Neural progenitor cell (in vitro differentiated cells): ENCODE measurements around the gene ACRBP. TPM values are rescaled to one million over a fixed set of nuclear protein-coding genes. Genes with fewer than 3 reads are reported as not detected.

ENCODE experiments used
- DNase-seq: peaks from one replicate; pipeline ENCODE4 v3.0.0-alpha.2; 2016; ENCODE audit warnings: low spot score
- H2AFZ ChIP-seq: fragments of 200-600 bp; sonication (generic); replicated peaks from 2 replicates; pipeline ENCODE4 v1.6.1; 2016; ENCODE audit warnings: antibody characterized with exemption
- H3F3A ChIP-seq: fragments of 200-600 bp; sonication (generic); 2 replicates; pipeline ENCODE4 v1.6.1; 2016; ENCODE audit warnings: antibody characterized with exemption, low read depth
- H3K27ac ChIP-seq: fragments of 200-600 bp; sonication (generic); 2 replicates; pipeline ENCODE4 v1.5.1; 2016; ENCODE audit warnings: mild to moderate bottlenecking
- H3K27me3 ChIP-seq: fragments of 200-600 bp; sonication (generic); 2 replicates; pipeline ENCODE4 v1.6.1; 2016; ENCODE audit warnings: mild to moderate bottlenecking, moderate library complexity
- H3K36me3 ChIP-seq: fragments of 200-600 bp; sonication (generic); 2 replicates; pipeline ENCODE4 v1.5.1; 2016
- H3K4me1 ChIP-seq: fragments of 200-600 bp; sonication (generic); 2 replicates; pipeline ENCODE4 v1.6.1; 2016; ENCODE audit warnings: mixed run types
- H3K4me2 ChIP-seq: fragments of 200-600 bp; sonication (generic); 2 replicates; pipeline ENCODE4 v1.6.1; 2016
- H3K4me3 ChIP-seq: fragments of 200-600 bp; sonication (generic); 2 replicates; pipeline ENCODE4 v1.5.1; 2016
- H3K79me2 ChIP-seq: fragments of 200-600 bp; sonication (generic); 2 replicates; pipeline ENCODE4 v1.6.1; 2016; ENCODE audit warnings: low read depth
- H3K9ac ChIP-seq: fragments of 200-600 bp; sonication (generic); 2 replicates; pipeline ENCODE4 v1.6.1; 2016
- H3K9me3 ChIP-seq: fragments of 200-600 bp; sonication (generic); 2 replicates; pipeline ENCODE4 v1.5.1; 2016; ENCODE audit warnings: low read depth
- H4K20me1 ChIP-seq: fragments of 200-600 bp; sonication (generic); 2 replicates; pipeline ENCODE4 v1.6.1; 2016; ENCODE audit warnings: low read depth
- H3K27ac Mint-ChIP-seq: 3 replicates; pipeline ENCODE4 v1.8.0; 2021; ENCODE audit warnings: mixed read lengths
- H3K27me3 Mint-ChIP-seq: 2 replicates; pipeline ENCODE4 v1.8.0; 2022; ENCODE audit warnings: low read depth, mild to moderate bottlenecking, inconsistent platforms, moderate library complexity, mixed read lengths; ENCODE audit not compliant: insufficient read depth
- H3K36me3 Mint-ChIP-seq: 3 replicates; pipeline ENCODE4 v1.8.0; 2021; ENCODE audit warnings: mixed read lengths
- H3K4me1 Mint-ChIP-seq: 3 replicates; pipeline ENCODE4 v1.8.0; 2021; ENCODE audit warnings: mixed read lengths
- H3K4me3 Mint-ChIP-seq: 3 replicates; pipeline ENCODE4 v1.8.0; 2021; ENCODE audit warnings: mild to moderate bottlenecking, moderate library complexity, mixed read lengths
- H3K9me3 Mint-ChIP-seq: 3 replicates; pipeline ENCODE4 v1.8.0; 2020; ENCODE audit warnings: mixed read lengths
- CTCF ChIP-seq: fragments of 200-600 bp; sonication (generic); IDR thresholded peaks from 2 replicates; pipeline ENCODE4 v1.5.1; 2017; ENCODE audit warnings: antibody characterized with exemption, mild to moderate bottlenecking
- EZH2 ChIP-seq: fragments of 200-600 bp; sonication (generic); IDR thresholded peaks from 2 replicates; pipeline ENCODE4 v1.6.1; 2017; ENCODE audit warnings: antibody characterized with exemption, mild to moderate bottlenecking, moderate library complexity
- EZH2phosphoT487 ChIP-seq: fragments of 200-600 bp; sonication (generic); IDR thresholded peaks from 2 replicates; pipeline ENCODE4 v1.6.1; 2017; ENCODE audit warnings: antibody characterized with exemption
- total RNA-seq: library from RNA; depleted of rRNA; stranded (reverse); fragments of >200 nt; gene quantifications from 2 replicates; pipeline ENCODE4 v1.2.3, GENCODE V29; 2015; ENCODE audit warnings: low replicate concordance

Gene ACRBP
- total RNA-seq, 1 donor from 2014 or later, result 2.7 TPM

- no peak overlapping the region for H3K9ac ChIP-seq
- Mint-ChIP-seq H3K9me3 (no peaks in the 10 kb centered on the region), H3K4me3 (peak overlapping the region; percentile 67), H3K4me1 (peaks cover 15% of the 10 kb centered on the region), H3K27ac (no peak overlapping the region), H3K36me3 (no peaks in the 10 kb centered on the region), H3K27me3 (peaks cover 13% of the 10 kb centered on the region)
- no peak for DNase-seq
- no peaks in the 10 kb centered on the region for H3K36me3 ChIP-seq
- H3K9me3 ChIP-seq, result no peaks in the 10 kb centered on the region
- H3K4me2 ChIP-seq, result no peak overlapping the region
- no peaks in the 10 kb centered on the region for H3K4me1 ChIP-seq
- peaks cover 30% of the 10 kb centered on the region for H3K27me3 ChIP-seq
- H3F3A ChIP-seq, result peaks cover 24% of the 10 kb centered on the region
- no peak overlapping the region for H3K27ac ChIP-seq
- no peak overlapping the region for H3K4me3 ChIP-seq
- peak overlapping the region; percentile 90 for H2AFZ ChIP-seq
- H4K20me1 ChIP-seq, result no peaks in the 10 kb centered on the region
- TF ChIP-seq CTCF (no peak), EZH2 (no peak), EZH2phosphoT487 (no peak)
- no peaks in the 10 kb centered on the region for H3K79me2 ChIP-seq
Measured at GRCh38 chr12:6620885-6621274, 26.4 kb downstream of the ACRBP start.

- Mint-ChIP-seq H3K36me3 (no peaks in the 10 kb centered on the region), H3K4me3 (no peak overlapping the region), H3K4me1 (peaks cover 15% of the 10 kb centered on the region), H3K9me3 (no peaks in the 10 kb centered on the region), H3K27ac (no peak overlapping the region), H3K27me3 (peaks cover 16% of the 10 kb centered on the region)
- Histone ChIP-seq H3K27ac (no peak overlapping the region), H3K9ac (no peak overlapping the region), H3K4me3 (no peak overlapping the region), H3K27me3 (peaks cover 30% of the 10 kb centered on the region), H3K79me2 (no peaks in the 10 kb centered on the region), H3K4me2 (no peak overlapping the region), H2AFZ (peak overlapping the region; percentile 90), H3K36me3 (no peaks in the 10 kb centered on the region), H3K4me1 (no peaks in the 10 kb centered on the region), H4K20me1 (no peaks in the 10 kb centered on the region), H3F3A (peaks cover 29% of the 10 kb centered on the region), H3K9me3 (no peaks in the 10 kb centered on the region)
- peak; percentile 92 for DNase-seq
- TF ChIP-seq EZH2 (no peak), EZH2phosphoT487 (no peak), CTCF (peak; percentile 70)
Measured at GRCh38 chr12:6620137-6620884, 26.9 kb downstream of the ACRBP start.

- Mint-ChIP-seq H3K4me1 (peaks cover 24% of the 10 kb centered on the region), H3K9me3 (no peaks in the 10 kb centered on the region), H3K27ac (no peak overlapping the region), H3K4me3 (no peak overlapping the region), H3K27me3 (peaks cover 16% of the 10 kb centered on the region), H3K36me3 (no peaks in the 10 kb centered on the region)
- no peak overlapping the region for H3K4me2 ChIP-seq
- TF ChIP-seq EZH2 (no peak), EZH2phosphoT487 (no peak), CTCF (no peak)
- no peaks in the 10 kb centered on the region for H3K79me2 ChIP-seq
- H3K4me3 ChIP-seq, result no peak overlapping the region
- H4K20me1 ChIP-seq, result no peaks in the 10 kb centered on the region
- H3F3A ChIP-seq, result peaks cover 45% of the 10 kb centered on the region
- no peak overlapping the region for H2AFZ ChIP-seq
- H3K9me3 ChIP-seq, result no peaks in the 10 kb centered on the region
- H3K4me1 ChIP-seq, result peaks cover 5% of the 10 kb centered on the region
- H3K36me3 ChIP-seq, result no peaks in the 10 kb centered on the region
- no peak for DNase-seq
- no peak overlapping the region for H3K27ac ChIP-seq
- no peak overlapping the region for H3K9ac ChIP-seq
- H3K27me3 ChIP-seq, result peaks cover 30% of the 10 kb centered on the region
Measured at GRCh38 chr12:6618483-6619225, 28.6 kb downstream of the ACRBP start.
